HG03457 (cell line): Measurements from ENCODE around the gene CHTF18.
A peak's percentile ranks its signal among the peaks of the same experiment; 100 is the strongest.
"Not testable (repeated sequence)": the region's sequence is repeated elsewhere in the genome, so short reads cannot be mapped to it uniquely, and the experiment has no call there.

Experiments
- ATAC-seq: cut with Tn5 transposase; IDR thresholded peaks from one replicate; pipeline ENCODE4 v1.9.1; 2021; ENCODE audit warnings: moderate number of reproducible peaks; ENCODE audit not compliant: unreplicated experiment

CHTF18 gene

GRCh38 chr16:774086-775001, 14.1 kb upstream of the CHTF18 start:
- ATAC-seq: no peak

- ATAC-seq: no peak
Measured at GRCh38 chr16:775236-775796, 13.1 kb upstream of the CHTF18 start.

GRCh38 chr16:776298-776697, 12.1 kb upstream of the CHTF18 start:
- ATAC-seq: not testable (repeated sequence)

GRCh38 chr16:776824-777223, 11.6 kb upstream of the CHTF18 start:
- ATAC-seq: no peak

- ATAC-seq: no peak
Measured at GRCh38 chr16:777826-778225, 10.6 kb upstream of the CHTF18 start.

- no peak for ATAC-seq
Measured at GRCh38 chr16:778447-778846, 10.0 kb upstream of the CHTF18 start.

GRCh38 chr16:778909-779527, 9.4 kb upstream of the CHTF18 start:
- no peak for ATAC-seq

- no peak for ATAC-seq
Measured at GRCh38 chr16:779561-779960, 8.9 kb upstream of the CHTF18 start.

- no peak for ATAC-seq
Measured at GRCh38 chr16:780296-780695, 8.1 kb upstream of the CHTF18 start.

- ATAC-seq: no peak
Measured at GRCh38 chr16:781346-782010, 6.9 kb upstream of the CHTF18 start.

- no peak for ATAC-seq
Measured at GRCh38 chr16:782258-782657, 6.2 kb upstream of the CHTF18 start.

- ATAC-seq: no peak
Measured at GRCh38 chr16:782766-783403, 5.5 kb upstream of the CHTF18 start.

GRCh38 chr16:783404-784161, 4.8 kb upstream of the CHTF18 start:
- no peak for ATAC-seq

- no peak for ATAC-seq
Measured at GRCh38 chr16:784431-784830, 4.0 kb upstream of the CHTF18 start.

- ATAC-seq: no peak
Measured at GRCh38 chr16:785563-786535, 2.6 kb upstream of the CHTF18 start.

- no peak for ATAC-seq
Measured at GRCh38 chr16:787321-787966, 976 bp upstream of the CHTF18 start.

- peak; percentile 15 for ATAC-seq
Measured at GRCh38 chr16:787978-788398, 432 bp upstream of the CHTF18 start, which contains the start of gene RPUSD1. TSS of gene RPUSD1 (minus strand) at chr16:788381. CDS start at chr16:787737, 644 bp downstream.

GRCh38 chr16:789191-789850, 901 bp downstream of the CHTF18 start:
- no peak for ATAC-seq
